Activated CD4-positive, alpha-beta T cell treated with anti-CD3 and anti-CD28 coated beads, Interleukin-2, amount 10 ng/mL, durations not matched to agents 24 days and 14 days (primary cell): ENCODE measurements around the gene NFKBIE. TPM values are rescaled to one million over a fixed set of nuclear protein-coding genes. Genes with fewer than 3 reads are reported as not detected.

Experiments
- total RNA-seq: library from RNA; stranded (reverse); gene quantifications from 2 replicates; pipeline ENCODE4 v1.2.3, GENCODE V29; 2022

Gene NFKBIE
- total RNA-seq, 1 donor from 2014 or later, result 28.2 TPM

Other genes with a start within 250 kb of the NFKBIE start
- 65.6 and 67.5 TPM in 2 replicates for gene MRPL14, start 138.1 kb downstream of the NFKBIE start, total RNA-seq
- gene TMEM63B, start 138.0 kb downstream of the NFKBIE start, total RNA-seq, result 17.8 and 19.7 TPM in 2 replicates
- gene CAPN11, start 106.7 kb downstream of the NFKBIE start, total RNA-seq, result 0.28 TPM in 1 of 2 replicates, not detected in the other
- gene MYMX, start 48.6 kb downstream of the NFKBIE start, total RNA-seq, result not detected in 2 replicates
- gene SLC29A1, start 42.0 kb downstream of the NFKBIE start, total RNA-seq, result 139 and 144 TPM in 2 replicates
- 2,450 and 2,479 TPM in 2 replicates for gene HSP90AB1, start 18.4 kb downstream of the NFKBIE start, total RNA-seq
- gene SLC35B2, start 8.0 kb downstream of the NFKBIE start, total RNA-seq, result 25.3 and 28.0 TPM in 2 replicates
- gene TMEM151B, start 4.9 kb upstream of the NFKBIE start, total RNA-seq, result 0.07 TPM in 1 of 2 replicates, not detected in the other
- 22.4 and 23.7 TPM in 2 replicates for gene AARS2, start 47.8 kb upstream of the NFKBIE start, total RNA-seq
- not detected in 2 replicates for gene SPATS1, start 77.1 kb upstream of the NFKBIE start, total RNA-seq
- gene CDC5L, start 122.2 kb upstream of the NFKBIE start, total RNA-seq, result 25.5 and 26.5 TPM in 2 replicates